Panc1 (cell line): ENCODE data around the gene PAPOLG. TPM values are rescaled to one million over a fixed set of nuclear protein-coding genes. Genes with fewer than 3 reads are reported as not detected.

Source experiments
- ATAC-seq: fragments of 200-7000 bp; cut with Tn5 transposase; 2 replicates; pipeline ENCODE4 v1.9.1; 2020; ENCODE audit warnings: mild to moderate bottlenecking, moderate library complexity
- BruUV-seq: library from RNA; stranded (reverse); fragments of 400-500 nt; replicated peaks from 2 replicates; lab custom pipeline; 2021; lab: Mats Ljungman, UMichigan
- CTCF ChIA-PET: fragments of 300-600 bp; sonication (Branson Sonifier 250); formaldehyde crosslinking; loops from one replicate; lab custom pipeline; 2022; ENCODE audit warnings: antibody characterized with exemption; lab: Charles Lee
- POLR2A ChIA-PET: fragments of 300-600 bp; sonication (Branson Sonifier 250); formaldehyde crosslinking; loops from one replicate; lab custom pipeline; 2022; ENCODE audit warnings: antibody characterized with exemption; lab: Charles Lee
- DNase-seq: peaks from one replicate; pipeline ENCODE4 v3.0.0-alpha.2; 2010; ENCODE audit warnings: low read depth, low spot score
- H3K27ac ChIP-seq: 2 replicates; pipeline ENCODE4 v1.5.1; 2011; ENCODE audit warnings: mild to moderate bottlenecking, low read length, inconsistent platforms
- H3K27me3 ChIP-seq: fragments of 200-500 bp; sonication (Bioruptor generic); 2 replicates; pipeline ENCODE4 v1.6.0; 2014; ENCODE audit warnings: low read length, inconsistent platforms; ENCODE audit not compliant: control insufficient read depth, insufficient read depth
- H3K36me3 ChIP-seq: fragments of 200-500 bp; sonication (Bioruptor generic); 2 replicates; pipeline ENCODE4 v1.5.1; 2014; ENCODE audit warnings: inconsistent platforms, mild to moderate bottlenecking, low read length, moderate library complexity; ENCODE audit not compliant: control insufficient read depth, insufficient read depth
- H3K4me1 ChIP-seq: 2 replicates; pipeline ENCODE4 v1.5.1; 2011; ENCODE audit warnings: inconsistent platforms, mild to moderate bottlenecking, low read length, moderate library complexity; ENCODE audit not compliant: control insufficient read depth, insufficient read depth
- H3K4me3 ChIP-seq, 2 experiments: 2 replicates each; pipeline ENCODE4 v1.5.1; 2011 to 2012; ENCODE audit warnings: low read depth in 2 of 2, low read length in 2 of 2, mild to moderate bottlenecking in 2 of 2, inconsistent platforms in 1 of 2, moderate library complexity in 1 of 2
- H3K9me3 ChIP-seq: fragments of 200-500 bp; sonication (Bioruptor generic); 2 replicates; pipeline ENCODE4 v1.5.1; 2014; ENCODE audit warnings: low read depth, mild to moderate bottlenecking, inconsistent platforms, low read length, moderate library complexity; ENCODE audit not compliant: control insufficient read depth, insufficient read depth
- CTCF ChIP-seq: fragments of 450-650 bp; IDR thresholded peaks from 2 replicates; pipeline ENCODE4 v1.5.1; 2017; ENCODE audit warnings: mild to moderate bottlenecking
- POLR2AphosphoS5 ChIP-seq: IDR thresholded peaks from 2 replicates; pipeline ENCODE4 v1.6.1; 2012; ENCODE audit warnings: mild to moderate bottlenecking, low read depth, low read length, moderate library complexity
- SIN3A ChIP-seq: IDR thresholded peaks from 2 replicates; pipeline ENCODE4 v1.6.1; 2012; ENCODE audit warnings: low read depth, mild to moderate bottlenecking, low read length, moderate library complexity, borderline replicate concordance; ENCODE audit not compliant: insufficient read depth
- TCF7L2 ChIP-seq: IDR thresholded peaks from 2 replicates; pipeline ENCODE4 v1.6.1; 2011; ENCODE audit warnings: mild to moderate bottlenecking, low read depth, low read length, inconsistent platforms
- in situ Hi-C: cut with HindIII; loops from 2 replicates; pipeline ENCODE4 v1.10.0; 2016; ENCODE audit warnings: low sequenced_read_pairs, low pct_unique_long_range_greater_than_20kb
- intact Hi-C: fragments of 100-400 bp; cut with micrococcal nuclease; formaldehyde crosslinking; loops from one replicate; pipeline ENCODE4 v1.10.0; 2022; ENCODE audit not compliant: unreplicated experiment
- total RNA-seq: library from RNA; stranded (reverse); gene quantifications from one replicate; pipeline ENCODE4 v1.2.1, GENCODE V29; 2021; ENCODE audit not compliant: unreplicated experiment
- TF ChIP-seq, protein P1 (sequence below), 2 experiments: IDR thresholded peaks; 2 replicates each; pipeline ENCODE4 v1.6.1; 2011 to 2012; ENCODE audit warnings: low read depth in 2 of 2, control low read depth in 1 of 2, low read length in 1 of 2, mild to moderate bottlenecking in 1 of 2, moderate library complexity in 1 of 2; ENCODE audit not compliant: insufficient read depth in 1 of 2

PAPOLG gene
- total RNA-seq, 1 experiment from 2014 or later: 10.9 TPM

DNA sequence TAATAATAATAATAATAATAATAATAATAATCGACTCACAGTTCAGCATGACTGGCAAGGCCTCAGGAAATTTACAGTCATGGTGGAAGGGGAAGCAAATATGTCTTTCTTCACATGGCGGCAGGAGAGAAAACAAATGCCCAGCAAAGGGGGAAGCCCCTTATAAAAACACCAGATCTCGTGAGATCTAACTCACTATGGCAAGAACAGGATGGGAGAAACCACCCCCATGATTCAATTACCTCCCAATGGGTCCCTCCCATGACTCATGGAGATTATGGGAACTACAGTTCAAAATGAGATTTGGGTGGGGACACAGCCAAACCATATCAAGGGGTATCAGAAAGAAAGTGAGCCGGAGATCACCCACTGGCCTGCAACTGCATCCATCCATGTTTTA is 40.5 kb upstream of the PAPOLG start:
- BruUV-seq: no TSS peak
- intact Hi-C loops: no loop called here
- no peaks in the 10 kb centered on the region for H3K27me3 ChIP-seq
- no peaks in the 10 kb centered on the region for H3K36me3 ChIP-seq
- no peak for DNase-seq
- H3K27ac ChIP-seq: no peak overlapping the region
- ChIA-PET CTCF (no interaction called here), POLR2A (no interaction called here)
- no peak for TF ChIP-seq TCF7L2
- no peak for TF ChIP-seq POLR2AphosphoS5
- TF ChIP-seq, protein P1, sequence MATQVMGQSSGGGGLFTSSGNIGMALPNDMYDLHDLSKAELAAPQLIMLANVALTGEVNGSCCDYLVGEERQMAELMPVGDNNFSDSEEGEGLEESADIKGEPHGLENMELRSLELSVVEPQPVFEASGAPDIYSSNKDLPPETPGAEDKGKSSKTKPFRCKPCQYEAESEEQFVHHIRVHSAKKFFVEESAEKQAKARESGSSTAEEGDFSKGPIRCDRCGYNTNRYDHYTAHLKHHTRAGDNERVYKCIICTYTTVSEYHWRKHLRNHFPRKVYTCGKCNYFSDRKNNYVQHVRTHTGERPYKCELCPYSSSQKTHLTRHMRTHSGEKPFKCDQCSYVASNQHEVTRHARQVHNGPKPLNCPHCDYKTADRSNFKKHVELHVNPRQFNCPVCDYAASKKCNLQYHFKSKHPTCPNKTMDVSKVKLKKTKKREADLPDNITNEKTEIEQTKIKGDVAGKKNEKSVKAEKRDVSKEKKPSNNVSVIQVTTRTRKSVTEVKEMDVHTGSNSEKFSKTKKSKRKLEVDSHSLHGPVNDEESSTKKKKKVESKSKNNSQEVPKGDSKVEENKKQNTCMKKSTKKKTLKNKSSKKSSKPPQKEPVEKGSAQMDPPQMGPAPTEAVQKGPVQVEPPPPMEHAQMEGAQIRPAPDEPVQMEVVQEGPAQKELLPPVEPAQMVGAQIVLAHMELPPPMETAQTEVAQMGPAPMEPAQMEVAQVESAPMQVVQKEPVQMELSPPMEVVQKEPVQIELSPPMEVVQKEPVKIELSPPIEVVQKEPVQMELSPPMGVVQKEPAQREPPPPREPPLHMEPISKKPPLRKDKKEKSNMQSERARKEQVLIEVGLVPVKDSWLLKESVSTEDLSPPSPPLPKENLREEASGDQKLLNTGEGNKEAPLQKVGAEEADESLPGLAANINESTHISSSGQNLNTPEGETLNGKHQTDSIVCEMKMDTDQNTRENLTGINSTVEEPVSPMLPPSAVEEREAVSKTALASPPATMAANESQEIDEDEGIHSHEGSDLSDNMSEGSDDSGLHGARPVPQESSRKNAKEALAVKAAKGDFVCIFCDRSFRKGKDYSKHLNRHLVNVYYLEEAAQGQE (IDR thresholded peaks at IDR 0.05; ENCODE audit: insufficient read depth in 1 of 2, low read depth in 2 of 2, low read length in 1 of 2): no peak
- no peak for TF ChIP-seq CTCF
- no peak for TF ChIP-seq SIN3A
- no peaks in the 10 kb centered on the region for H3K4me1 ChIP-seq
- in situ Hi-C loops: no loop called here
- H3K4me3 ChIP-seq: no peak overlapping the region
- ATAC-seq: no peak
- H3K9me3 ChIP-seq: no peaks in the 10 kb centered on the region

- ChIA-PET POLR2A (no interaction called here), CTCF (no interaction called here)
- Histone ChIP-seq H3K9me3 (no peaks in the 10 kb centered on the region), H3K27ac (no peak overlapping the region), H3K4me3 (no peak overlapping the region), H3K36me3 (no peaks in the 10 kb centered on the region), H3K27me3 (no peaks in the 10 kb centered on the region), H3K4me1 (no peaks in the 10 kb centered on the region)
- intact Hi-C loops: no loop called here
- TF ChIP-seq, protein P1 (IDR thresholded peaks at IDR 0.05; ENCODE audit: insufficient read depth in 1 of 2, low read depth in 2 of 2, low read length in 1 of 2): no peak
- TF ChIP-seq TCF7L2 (no peak), SIN3A (no peak), CTCF (no peak), POLR2AphosphoS5 (no peak)
- in situ Hi-C loops: no loop called here
- BruUV-seq: no TSS peak
- DNase-seq: no peak
- ATAC-seq: no peak
Observed at GRCh38 chr2:60717691-60718090, 38.4 kb upstream of the PAPOLG start.
